ENCODE data around the gene PLCG2.

PLCG2 gene

DNA sequence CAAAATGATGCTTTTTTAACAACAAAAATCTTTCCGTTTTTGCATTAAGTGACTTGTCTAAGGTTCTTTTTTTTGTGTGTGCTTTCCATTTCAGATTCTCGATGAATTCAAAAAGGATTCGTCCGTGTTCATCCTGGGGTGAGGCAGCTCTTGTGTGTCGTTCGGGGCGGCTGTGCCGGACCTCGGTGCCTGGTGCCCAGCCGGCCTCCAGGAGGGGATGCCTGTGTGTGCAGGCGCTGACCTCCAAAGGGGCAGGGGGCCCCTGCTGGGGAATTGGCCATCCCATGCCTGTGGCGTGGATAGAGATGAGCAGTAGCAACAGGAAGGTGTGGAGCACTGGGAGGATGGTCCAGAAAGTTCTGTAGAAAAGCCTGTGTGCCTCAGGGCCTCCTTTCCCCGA is 101.7 kb downstream of the PLCG2 start:
- no peak for DNase-seq

DNA sequence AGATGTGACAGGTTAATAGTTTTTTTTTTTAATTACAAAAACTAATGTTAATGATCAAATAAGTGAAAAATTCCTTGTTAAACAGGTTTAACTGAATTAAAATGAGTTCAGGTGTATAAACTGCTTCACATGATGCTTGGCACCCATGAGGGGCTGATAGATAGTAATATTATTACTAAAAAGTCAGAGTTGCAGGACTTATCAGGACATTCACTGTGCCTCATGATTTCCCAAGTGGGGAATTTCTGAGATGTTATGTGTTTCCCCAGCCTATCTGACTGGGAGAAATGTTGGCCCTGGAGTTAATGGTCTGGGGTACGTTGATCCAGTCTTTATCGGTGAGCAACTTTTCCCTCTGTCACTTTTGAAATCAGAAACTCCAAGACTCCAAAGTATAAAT is 102.1 kb downstream of the PLCG2 start:
- DNase-seq: no peak

DNA sequence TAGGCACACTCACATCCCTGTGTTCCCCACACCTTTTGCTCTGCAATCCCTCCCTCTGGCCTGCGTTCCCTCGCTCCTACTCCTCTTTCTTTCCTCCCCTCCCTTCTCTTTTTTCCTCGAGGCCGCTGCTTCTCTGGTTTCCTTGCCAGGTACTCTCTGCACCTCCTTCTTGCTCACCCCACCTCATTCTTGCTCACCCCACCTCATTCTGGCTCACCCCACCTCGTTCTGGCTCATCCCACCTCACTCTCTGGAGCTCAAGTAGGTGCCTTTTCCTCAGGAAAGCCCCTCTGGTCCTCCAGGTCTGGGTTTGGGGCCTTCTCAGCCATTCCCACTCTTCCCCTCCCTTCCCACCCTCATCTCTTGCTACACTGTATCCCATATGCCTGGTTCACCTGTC is 103.5 kb downstream of the PLCG2 start:
- no peak for DNase-seq

DNA sequence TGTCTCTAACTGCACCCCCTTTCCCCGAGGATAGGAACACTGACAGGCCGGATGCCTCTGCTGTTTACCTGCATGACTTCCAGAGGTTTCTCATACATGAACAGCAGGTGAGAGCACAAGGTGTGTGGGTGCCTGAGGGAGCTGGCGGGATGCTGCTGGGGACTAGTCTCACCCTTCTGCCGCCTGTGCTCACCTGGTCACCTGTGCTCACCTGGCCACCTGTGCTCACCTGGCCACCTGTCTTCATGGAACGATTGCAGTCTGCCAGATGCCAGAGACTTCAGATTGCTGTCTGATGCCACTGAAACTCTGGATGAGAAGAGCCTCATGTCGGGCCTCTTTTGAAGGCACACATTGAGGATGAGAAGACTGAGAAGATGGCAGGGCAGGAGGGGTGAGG is 104.1 kb downstream of the PLCG2 start:
- no peak for DNase-seq

DNA sequence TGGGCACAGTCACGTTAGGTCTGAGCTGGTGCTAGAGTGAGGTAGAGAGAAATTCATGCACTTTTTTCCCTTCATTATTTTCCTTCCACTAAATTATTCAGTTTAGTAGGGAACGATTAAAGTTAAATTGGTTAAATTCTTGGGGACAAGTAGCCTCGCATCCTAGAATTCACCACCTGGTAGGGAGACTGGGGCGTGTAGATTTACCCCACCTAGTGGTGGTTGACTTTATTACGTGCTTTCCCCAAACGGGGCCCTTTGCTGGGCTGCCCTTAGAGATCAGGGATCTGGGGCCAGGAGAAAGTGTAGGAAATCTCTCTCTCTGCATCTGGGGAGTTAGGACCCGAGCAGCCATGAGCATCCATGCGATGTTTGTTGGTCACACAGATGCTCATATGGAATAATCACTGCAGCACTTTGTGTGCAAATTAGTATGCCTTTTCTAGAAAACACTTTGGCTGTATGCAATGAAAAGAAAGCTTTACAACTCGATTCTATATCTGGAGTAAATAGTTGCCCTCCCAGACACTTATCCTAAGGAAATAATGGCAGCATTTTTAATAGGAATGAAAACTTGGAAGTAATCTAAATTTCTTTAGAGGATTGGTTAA is 107.0 kb downstream of the PLCG2 start:
- DNase-seq: peak; percentile 15

DNA sequence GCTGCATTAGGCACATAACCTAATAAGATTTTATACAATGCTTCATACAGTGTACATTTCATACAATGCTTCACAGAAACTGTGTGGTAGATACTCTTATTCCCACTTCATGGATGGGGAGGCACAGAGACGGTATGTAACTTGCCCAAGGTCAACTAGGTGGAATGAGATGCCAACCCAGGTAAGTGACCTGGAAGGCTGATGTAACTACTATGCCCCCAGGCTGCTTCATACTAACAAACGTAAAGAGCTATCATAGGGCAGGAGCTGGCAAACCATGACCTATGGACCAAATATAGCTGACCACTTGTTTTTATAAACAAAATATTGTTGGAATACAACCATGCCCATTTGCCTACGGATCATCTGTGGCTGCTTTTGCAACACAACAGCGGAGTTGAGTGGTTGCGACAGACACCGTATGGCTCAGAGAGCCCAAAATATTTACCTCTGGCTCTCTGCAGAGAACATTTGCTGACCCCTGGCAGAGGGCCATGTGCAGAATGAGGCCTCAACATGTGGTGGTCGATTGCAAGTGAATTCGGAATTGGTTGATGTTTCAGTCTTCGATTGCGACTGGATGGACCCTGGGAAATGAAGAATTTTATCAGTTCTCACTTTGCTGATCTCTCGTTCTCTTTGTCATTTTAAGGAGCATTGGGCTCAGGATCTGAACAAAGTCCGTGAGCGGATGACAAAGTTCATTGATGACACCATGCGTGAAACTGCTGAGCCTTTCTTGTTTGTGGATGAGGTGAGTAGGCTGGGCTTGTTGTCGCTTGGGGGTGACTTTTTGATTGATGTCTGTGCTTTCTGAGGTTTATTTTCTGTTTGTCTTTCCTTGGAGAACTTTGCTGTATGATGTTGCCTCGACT is 109.7 kb downstream of the PLCG2 start:
- no peak for DNase-seq

DNA sequence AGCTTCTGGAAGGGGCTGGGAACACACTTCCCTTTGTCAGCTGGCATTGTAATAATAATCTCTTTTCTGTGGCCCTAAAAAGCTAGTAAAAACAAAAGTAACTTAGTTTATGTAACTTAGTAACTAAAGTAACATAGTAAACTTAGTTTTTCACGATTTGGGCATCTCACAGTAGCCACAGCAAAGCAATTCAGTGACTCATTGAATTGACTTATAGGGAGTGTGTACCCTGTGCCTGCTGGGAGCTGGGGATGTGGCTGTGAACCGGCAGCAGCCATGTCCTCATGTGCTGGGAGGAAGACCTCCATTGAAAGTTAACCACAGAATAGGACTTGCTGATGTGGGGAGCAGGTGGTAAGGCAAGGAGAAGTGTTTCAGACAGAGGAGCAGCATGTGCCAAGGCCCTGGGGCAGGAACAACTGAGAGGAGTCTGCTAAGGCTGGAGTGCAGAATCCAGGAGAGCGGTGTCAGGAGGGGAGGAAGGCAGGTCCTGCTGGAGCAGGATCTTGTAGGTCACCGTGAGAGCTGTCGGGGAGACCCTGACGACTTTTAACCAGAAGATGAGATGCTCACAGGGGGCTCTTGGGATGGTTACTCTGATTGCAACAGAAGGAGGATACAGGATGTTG is 112.8 kb downstream of the PLCG2 start:
- DNase-seq: no peak

DNA sequence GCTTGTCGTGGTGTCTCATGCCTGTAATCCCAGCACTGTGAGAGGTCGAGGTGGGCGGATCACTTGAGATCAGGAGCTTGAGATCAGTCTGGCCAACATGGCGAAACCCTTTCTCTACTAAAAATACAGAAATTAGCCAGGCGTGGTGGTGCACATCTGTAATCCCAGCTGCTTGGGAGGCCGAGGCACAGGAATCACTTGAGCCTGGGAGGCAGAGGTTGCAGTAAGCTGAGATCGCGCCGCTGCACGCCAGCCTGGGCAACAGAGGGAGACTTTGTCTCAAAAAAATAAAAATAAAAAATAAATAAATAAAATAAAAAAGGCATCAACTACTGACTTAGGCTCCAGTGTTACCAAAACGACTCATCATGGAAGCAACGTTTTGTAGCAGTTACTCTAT is 115.5 kb downstream of the PLCG2 start:
- DNase-seq: no peak

DNA sequence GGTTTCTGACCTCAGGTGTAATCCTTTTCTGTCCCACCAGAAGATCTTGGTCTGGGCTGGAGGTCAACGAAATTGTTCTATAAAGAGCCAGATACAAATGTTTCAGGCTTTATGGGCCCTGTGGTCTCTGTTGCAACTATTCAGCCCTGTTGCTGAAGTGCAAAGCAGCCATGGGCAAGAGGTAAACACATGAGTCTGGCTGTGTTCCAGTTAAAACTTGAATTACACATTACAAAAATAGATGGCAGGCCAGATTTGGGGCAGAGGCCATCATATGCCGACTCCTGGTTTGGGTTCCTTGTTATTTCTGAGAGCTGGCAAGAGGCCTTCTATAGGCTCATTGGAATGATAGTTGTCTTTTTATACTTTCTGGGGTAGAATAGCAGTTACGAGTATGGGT is 117.8 kb downstream of the PLCG2 start:
- no peak for DNase-seq

DNA sequence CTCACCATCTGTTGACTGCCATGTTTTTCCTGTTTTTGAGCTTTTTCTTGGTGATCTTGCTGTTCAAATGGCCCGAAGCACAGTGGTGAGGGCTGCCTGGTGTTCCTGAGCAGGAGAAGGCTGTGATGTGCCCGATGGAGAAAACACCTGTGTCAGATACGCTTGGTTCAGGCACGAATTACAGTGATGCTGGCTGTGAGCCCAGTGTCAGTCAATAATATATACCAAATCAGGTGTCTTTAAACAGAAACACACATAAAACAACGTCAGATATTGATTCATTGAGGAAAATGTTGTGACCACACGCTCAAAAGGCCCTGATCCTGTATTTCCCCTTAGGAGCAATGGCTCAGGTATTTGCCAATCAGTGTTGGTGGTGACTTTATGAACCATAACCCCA is 120.5 kb downstream of the PLCG2 start:
- DNase-seq: no peak

DNA sequence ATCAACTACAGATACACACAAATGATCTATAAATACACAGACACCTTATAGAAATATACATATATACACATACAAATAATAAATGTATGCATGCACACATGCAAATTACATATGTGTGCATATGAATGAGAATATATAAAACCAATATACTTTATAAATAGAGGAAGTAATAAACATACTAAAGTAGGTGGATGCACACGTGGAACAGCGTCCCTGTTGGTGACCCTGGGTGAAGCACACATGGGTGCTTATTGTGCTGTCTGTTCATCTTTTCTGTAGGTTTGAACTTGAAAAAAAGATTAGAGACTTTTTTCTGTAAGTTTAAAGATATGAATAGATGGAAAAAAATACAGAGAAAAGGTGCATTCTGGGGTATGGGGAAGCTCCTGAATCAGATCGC is 120.9 kb downstream of the PLCG2 start:
- no peak for DNase-seq

DNA sequence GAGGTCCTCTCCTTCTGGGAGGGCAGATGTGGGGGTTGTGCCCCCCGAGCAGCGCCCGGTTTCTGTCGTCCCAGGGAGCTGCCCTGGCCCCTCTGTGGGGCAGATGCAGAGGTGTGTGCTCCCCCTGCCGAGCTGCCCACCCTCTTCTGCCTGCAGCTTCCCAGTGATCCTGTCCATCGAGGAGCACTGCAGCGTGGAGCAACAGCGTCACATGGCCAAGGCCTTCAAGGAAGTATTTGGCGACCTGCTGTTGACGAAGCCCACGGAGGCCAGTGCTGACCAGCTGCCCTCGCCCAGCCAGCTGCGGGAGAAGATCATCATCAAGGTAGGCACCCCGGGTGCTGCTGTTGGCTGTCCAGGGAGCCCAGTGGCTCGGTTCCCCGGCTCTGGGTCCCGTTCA is 121.4 kb downstream of the PLCG2 start:
- DNase-seq: no peak

DNA sequence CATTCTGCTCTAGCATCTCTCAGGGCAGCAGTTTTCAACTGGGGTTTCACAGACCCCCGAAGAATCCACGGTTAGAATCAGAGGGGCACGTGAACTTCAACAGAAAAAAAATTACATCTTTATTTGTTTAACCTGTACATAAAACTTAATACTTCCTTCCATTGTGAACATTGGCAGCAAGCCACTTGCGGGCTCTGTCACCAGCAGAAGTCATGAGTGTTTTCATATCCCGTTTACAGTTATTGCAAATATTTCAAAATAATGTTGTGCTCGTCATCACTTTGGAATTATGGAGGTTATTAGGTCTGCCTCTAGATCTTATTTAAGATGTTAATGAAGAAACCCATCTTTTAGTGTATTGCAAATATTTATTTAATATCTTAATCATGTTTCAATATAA is 122.4 kb downstream of the PLCG2 start:
- DNase-seq: peak; percentile 4

DNA sequence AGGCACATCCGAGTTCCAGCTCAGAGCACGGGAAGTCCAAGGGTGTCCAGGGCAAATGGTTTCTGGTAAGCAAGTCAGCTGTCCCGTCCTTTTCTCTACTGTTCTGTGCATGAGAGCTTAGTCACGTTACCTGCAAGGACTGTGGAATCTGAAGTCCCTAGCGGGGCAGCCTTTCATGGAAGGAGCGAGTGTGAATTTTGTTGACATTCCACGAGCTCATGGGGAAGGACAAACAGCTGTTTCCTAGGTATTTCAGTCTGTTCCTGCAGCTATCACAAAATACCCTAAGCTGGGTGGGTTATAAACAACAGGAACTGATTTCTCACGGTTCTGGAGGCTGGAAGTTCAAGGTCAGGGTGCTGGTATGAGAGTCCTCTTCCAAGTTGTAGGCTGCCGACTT is 122.9 kb downstream of the PLCG2 start:
- DNase-seq: no peak

DNA sequence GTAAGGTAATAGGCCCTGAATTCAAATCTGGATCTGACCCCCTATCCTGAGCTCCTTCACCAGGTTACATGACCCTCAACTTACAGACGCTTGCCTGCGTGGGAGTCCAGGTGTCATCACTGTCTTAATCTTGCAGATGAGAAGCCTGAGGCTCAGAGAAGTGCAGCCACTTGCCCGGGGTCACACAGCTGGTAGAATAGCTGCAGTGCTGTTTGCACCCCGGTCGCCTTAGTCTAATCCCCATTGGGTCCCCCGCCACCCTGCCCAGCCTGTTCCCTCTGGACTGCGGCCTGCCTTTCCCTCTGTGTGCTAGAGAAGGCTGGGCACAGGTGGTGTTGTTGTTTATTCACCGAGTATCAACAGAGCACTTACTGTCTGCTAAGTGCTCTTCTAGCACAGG is 125.2 kb downstream of the PLCG2 start:
- no peak for DNase-seq

DNA sequence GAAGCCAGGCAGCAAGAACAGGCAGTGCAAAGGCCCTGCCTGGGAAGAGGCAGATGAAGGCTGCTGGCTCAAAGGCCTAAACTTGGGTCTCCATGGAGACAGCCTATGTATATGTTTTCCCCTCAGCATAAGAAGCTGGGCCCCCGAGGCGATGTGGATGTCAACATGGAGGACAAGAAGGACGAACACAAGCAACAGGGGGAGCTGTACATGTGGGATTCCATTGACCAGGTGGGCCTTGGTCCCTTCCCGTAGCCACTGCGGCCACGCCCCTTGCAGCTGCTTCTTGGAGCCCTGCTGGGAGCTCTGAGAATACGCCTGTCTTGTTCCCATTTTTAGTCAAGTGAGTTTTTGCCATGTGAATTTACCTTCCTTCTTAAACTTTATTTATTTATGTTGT is 126.2 kb downstream of the PLCG2 start:
- no peak for DNase-seq

DNA sequence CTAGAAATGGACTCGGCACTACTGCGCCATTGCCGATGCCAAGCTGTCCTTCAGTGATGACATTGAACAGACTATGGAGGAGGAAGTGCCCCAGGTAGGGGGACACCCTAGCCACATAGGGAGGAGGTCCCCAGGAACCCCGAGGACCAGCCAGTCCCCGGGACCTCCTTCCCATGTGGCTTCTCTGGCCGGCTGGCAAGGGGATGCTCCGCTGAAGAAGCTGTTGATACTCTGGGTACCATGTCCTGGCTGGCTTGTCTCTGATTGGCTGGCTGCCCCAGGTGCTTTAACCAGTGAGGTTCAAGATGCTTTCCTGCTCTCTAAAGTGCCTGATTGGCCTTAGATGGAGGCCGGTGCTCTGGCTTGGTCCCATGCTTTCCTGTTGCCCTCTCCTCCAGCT is 128.6 kb downstream of the PLCG2 start:
- DNase-seq: no peak

DNA sequence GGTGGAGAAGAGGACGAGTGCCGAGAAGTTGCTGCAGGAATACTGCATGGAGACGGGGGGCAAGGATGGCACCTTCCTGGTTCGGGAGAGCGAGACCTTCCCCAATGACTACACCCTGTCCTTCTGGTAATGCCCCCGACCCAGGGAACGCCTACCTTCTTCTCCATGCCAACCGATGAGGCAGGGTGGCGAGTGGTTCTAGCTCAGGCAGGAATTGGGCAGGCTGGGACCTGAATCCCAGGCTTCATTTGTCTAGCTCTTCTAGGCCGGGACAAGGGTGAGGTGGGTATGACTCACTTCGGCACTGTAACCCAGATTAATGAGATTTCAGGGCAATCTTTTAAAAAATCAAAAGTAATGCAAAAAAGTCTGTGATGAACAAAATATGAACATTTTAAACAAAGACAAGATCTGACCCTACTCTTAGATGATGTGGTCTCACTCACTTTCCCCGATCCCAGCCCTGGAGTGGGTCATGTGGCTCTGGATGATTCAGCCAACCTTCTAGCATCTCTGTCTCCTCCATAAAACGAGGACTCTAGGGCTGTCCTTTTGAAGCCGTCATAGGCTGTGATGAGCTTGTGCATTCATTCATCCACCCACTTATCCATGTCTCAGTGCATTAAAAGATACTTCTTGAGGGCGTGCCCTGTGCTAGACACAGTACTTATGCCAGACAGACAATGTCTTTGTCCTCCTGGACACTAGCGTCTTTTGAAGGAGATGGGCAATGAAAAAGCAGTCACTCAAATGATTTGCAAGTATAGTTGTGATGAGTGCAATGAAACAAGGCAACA is 129.6 kb downstream of the PLCG2 start:
- no peak for DNase-seq

DNA sequence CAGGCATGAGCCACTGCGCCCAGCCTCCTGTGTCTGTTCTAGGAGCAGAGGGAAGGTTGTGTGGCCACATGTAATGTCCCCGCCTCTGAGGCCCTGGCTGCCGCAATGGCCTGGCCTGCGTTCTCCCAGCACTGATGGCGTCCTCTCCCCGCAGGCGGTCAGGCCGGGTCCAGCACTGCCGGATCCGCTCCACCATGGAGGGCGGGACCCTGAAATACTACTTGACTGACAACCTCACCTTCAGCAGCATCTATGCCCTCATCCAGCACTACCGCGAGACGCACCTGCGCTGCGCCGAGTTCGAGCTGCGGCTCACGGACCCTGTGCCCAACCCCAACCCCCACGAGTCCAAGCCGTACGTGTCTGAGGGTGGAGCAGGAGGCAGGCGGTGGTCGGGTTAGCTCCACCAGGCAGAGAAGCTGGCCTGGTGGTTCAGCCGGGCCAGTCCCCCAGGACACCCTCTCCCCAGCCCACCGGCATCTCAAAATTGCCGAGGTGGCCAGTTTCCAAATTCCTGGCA is 131.3 kb downstream of the PLCG2 start:
- no peak for DNase-seq

DNA sequence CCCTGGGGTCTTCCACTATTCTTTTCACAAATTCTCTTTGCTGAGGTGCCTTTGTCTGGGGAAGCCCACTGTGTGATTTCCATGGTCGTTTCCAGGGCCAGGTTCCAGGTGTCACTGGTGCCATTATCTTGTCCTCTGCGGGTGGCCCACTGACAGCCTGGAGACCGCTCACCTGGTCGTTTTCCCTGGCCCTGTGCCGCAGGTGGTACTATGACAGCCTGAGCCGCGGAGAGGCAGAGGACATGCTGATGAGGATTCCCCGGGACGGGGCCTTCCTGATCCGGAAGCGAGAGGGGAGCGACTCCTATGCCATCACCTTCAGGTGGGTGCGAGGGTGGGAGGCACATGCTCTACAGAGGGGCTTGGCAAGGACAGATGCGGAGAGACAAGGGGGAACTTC is 133.3 kb downstream of the PLCG2 start:
- no peak for DNase-seq

DNA sequence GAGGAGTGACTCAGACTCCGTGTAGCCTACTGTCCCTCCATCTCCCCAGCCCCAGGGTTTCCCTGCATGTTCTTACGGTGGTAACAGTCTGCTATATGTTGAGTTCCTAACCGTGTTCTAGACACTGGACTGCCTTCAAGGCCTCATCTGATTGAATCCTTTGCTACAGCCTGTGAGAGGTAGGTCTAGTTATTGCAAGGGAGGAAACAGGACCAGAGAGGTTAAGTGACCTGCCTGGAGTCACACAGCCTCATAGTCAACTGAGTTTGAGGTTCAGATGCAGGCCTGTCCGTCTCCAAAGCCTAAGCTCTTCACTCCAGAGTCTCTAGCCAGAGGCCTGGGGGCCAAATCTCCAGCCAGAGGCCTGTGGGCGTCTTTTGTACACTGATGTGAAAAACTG is 134.1 kb downstream of the PLCG2 start:
- no peak for DNase-seq

DNA sequence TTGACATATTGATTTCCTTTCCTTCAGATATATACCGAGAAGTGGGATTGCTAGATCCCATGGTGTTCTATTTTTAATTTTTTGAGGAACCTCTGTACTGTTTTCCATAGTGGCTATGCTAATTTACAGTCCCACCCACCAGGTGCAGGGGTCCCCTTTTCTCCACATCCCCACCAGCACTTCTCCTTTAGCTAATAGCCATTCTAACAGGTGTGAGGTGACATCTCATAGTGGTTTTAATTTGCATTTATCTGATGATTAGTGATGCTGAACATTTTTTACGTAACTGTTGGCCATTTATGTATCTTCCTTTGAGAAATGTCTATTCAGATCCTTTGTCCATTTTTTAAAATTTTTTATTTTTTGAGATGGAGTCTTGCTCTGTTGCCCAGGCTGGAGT is 138.3 kb downstream of the PLCG2 start:
- no peak for DNase-seq

DNA sequence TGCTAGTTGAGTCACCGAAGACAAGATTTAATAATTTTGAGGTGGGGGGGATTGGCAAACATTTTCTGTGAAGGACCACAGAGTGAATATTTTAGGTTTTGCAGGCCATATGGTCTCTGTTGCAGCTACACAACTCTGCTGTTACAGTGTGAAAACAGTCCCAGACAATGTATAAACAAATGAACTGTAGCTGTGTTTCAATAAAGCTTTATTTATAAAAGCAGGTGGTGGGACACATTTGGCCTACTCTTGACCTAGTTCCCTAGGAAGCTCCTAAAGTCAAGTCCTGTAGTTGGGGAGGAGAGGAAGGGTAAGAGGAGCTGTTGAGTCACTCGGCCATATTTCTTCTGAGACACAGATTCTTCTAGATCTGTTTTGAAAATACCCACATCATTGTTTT is 139.8 kb downstream of the PLCG2 start:
- DNase-seq: no peak
